HG03520 (cell line): ENCODE results near the gene RNF157.
"Not testable (repeated sequence)": the region's sequence is repeated elsewhere in the genome, so short reads cannot be mapped to it uniquely, and the experiment has no call there.

Experiments
- ATAC-seq: cut with Tn5 transposase; IDR thresholded peaks from one replicate; pipeline ENCODE4 v1.9.1; 2021; ENCODE audit warnings: mild to moderate bottlenecking, moderate library complexity; ENCODE audit not compliant: unreplicated experiment

RNF157 gene

DNA sequence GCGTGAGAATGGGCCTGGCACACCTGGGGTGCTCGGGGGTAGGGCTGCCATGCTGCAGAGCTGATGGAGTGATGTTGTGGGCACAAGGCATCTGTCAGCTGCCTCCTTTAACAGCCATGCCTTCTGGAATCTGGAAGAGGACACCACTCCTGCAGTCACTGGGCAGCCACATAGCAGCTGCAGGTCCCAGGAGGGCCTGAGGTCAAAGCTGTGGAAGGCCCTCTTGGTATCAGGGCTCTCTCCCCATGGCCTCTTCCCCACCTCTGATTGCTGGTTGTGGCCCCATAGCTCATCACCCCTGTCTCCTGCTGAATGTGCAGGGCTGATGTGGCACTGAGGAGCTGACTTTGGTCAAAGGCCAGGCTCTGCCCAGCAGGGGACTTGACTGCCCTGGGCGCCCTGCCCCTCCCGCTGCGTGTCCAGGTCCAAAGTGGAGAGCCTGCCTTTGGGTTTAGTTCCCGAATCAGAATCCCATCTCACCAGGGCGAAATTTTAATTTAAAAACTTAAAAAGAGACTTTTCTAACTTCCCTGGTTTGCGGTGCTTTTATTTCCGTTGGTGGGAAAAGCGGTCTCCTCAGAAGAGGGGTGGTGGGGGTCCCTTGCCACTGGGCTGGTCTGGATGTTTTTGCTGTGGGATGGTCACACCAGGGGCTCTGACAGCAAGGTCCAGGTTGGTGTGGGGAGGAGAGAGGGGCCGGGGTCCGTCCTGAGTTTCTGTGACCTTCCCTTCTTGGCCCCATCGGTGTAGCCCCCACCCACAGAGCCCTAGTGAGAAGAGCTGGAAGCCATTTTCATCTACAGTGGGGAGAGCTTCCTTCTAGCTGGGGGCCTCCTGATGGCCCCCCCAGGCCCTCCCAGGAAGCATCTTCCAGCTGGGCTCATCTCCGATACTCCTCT is 30.7 kb upstream of the RNF157 start:
- no peak for ATAC-seq

DNA sequence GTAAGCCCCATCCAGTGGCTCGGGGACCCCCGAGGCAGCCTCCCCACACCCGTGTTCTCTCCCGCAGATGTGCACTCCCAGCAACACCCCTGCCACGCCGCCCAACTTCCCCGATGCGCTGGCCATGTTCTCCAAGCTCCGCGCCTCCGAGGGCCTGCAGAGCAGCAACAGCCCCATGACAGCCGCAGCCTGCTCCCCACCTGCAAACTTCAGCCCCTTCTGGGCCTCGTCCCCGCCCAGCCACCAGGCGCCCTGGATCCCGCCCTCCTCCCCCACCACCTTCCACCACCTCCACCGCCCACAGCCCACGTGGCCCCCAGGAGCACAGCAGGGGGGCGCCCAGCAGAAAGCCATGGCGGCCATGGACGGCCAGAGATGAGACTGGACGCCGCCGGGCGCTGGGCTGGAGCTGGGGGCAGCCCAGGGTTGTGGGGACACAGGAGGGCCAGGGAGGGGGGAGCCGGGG is 29.9 kb upstream of the RNF157 start:
- ATAC-seq = no peak

DNA sequence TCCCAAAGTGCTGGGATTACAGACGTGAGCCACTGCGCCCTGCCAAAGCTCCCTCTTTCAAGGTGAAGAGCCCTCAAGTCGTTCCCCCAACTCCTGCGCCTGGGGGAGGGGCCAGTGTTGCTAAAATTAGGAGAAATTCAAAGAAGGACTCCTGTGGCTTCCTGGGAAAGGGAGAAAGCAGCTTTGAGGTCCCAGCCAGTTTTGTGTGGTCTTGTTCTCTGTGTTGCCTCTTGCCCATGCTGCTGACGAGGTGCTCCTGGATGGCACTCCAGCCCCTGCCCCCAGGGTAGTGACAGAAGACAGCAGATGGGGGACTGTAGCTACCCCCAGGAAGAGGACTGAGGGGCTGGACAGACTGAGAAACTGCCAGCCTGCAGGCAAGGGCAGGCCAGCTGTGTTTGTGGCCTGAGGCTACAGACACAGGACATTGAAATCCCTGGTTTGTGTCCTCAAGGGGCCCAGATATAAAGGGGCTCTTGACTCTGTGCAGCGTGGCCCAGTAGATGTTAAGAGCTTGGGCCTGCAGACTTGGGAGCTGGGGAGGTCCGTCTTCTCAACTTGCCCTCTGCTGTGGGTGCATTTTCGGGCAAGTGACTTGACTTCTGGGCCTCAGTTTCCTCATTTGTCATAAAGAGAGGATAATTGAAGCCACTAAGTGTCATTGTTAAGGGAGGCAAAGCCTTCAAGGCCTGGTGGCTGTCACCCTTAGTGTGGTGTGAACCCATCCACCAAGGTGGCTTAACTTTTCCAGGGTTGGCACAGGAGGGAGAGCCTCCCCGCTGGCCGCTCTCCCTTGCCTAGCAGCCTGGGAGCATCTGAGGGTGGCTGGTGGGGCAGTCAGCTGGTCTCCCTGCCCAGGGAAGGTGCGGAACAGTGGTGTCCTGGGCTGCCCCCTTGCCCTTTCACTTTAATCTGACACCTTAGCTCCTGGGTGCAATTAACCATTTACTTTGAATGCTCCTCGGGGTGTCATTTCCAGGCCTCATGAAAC is 29.0 kb upstream of the RNF157 start:
- no peak for ATAC-seq

DNA sequence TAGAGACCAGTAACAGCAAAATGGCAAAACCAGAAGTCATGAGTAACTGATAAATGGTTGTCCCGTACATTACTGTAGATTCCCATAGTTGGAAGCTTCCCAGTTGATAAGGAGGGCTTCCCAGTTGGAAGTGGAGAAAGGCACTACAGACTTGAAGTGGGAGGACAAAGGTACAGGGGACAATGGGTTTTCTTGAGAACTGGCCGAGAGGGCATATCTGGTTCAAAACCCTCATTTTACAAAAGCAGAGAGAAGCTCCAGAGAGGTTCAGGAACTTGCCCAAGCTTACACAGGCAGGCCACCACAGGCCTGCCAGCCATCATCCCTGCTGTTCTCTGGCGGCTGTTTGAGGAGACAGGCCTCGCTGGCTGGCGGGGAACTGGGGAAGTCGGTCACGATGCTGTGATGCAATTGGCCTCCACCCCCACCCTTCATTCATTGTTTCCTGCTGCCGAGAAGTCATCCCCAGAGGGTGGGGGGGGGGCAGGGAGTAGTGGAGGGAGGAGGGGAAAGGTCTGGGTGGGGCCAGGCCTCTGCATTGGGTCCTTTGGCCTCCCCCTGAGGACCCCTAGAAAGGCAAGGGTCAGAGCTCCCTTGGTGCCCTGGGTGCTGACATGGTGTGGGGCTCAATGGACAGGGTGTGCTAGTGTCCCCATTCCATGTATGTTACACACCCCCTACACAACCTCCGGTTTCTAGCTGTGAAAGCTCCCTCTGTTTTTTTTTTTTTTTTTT is 27.9 kb upstream of the RNF157 start:
- ATAC-seq = no peak

DNA sequence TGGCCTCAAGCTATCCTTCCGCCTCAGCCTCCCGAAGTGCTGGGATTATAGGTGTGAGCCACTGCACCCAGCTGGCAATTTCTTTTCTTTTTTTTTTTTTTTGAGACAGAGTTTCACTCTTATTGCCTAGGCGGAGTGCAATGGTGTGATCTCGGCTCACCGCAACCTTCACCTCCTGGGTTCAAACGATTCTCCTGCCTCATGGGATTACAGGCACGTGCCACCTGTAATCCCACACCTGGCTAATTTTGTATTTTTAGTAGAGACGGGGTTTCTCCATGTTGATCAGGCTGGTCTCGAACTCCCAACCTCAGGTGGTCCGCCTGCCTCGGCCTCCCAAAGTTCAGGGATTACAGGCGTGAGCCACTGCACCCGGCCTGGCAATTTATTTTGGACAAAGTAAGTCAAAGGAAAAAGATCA is 27.3 kb upstream of the RNF157 start:
- ATAC-seq = not testable (repeated sequence)

- ATAC-seq = no peak
Observed at GRCh38 chr17:76267051-76267576, 26.8 kb upstream of the RNF157 start.

DNA sequence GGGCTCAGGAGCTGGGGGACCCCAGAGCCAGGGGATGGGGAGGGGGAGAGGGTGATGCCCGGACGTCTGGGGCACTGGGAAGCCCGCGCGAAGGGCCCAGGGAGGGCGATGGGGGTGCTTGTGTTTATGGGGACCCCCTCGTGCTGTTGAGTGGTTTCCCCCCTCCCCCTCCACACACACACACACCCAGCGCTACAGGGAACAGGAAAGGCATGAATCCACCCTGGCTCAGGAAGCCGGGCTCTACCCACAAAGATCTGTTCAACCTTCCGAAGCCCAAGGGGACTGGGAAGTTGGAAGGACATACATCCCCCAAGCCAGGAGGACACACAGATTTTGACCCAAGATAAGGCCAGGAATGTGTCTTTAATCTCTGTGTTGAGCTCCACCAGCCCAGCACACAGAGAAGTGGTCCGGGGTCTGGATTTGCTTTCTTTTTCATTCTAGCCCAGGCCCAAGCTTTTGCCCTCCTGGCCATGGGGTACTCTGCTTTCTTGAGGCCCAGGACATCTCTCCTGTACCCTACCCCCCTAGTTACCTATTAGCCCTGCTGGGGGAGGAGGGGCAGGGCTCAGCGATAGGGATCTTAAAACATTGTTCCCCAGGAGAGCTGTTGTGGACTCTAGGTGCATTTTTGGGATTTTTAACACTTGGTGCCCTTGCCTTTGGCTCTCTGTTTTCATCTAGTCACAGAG is 26.1 kb upstream of the RNF157 start:
- ATAC-seq = no peak

DNA sequence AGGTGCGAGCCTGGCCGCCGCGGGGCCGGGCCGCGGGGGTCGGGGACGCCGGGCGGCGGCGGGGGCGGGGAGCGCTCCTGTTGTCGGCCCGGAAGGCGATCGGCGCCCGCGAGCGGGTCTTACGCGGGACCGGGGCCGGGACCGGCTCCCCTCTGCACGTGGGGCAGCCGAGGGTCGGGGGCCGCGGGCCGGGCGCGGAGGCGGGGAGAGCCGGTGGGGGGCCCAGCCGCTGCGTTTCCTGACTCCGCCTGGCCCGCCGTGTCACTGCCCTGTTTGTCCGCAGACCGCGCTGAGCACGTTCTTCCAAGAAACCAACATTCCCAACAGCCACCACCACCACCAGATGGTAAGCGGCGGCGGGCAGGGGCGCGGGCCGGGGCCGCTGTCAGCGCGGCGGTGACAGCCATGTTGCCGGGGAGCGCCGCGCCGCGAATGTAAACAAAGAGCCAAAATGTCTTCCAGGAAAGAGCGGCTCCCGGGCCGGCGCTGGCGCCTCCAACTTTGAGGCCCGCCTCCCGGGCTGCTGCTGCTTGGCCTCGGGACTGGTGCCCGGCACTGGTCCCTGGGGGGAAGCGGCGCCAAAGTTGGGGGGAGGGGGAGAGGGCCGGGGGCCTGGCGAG is 25.4 kb upstream of the RNF157 start:
- ATAC-seq = no peak

DNA sequence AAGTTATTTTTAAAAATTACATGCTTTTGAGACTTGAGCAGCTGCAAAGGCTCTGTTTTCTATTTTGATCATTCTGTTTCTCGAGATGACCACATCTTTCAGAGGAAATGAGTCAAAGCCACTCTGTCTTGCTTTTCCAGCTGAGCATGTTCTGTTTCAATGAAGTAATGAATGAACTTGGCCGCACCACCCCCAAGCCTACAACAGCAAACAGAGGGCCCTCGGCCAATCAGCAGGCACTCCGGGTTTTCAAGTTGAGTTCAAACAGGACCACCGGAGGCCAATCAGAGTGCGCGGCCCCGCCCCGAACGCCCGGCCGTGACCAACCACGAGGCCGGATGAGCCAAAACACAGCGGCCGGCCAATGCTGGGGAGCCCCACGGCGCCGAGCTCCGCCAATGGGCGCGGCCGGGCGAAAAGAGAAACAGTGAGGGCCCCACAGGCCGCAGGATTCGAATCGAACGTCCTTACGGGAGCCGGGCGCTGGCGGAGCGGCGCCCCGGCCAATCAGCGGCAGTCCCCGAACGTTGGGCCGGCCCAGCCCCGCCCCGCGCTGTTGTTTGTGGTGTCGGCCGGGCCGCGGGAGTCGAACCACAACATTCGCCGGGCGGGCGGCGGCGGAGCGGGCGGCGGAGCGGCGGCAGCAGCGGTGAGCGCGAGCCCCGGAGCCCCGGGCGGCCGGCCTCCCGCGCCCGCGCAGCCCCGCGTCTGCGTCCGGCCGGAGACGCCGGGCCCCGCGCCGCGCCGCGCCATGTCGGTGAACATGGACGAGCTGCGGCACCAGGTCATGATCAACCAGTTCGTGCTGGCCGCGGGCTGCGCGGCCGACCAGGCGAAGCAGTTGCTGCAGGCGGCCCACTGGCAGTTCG is 24.7 kb upstream of the RNF157 start, which contains the start of gene UBALD2:
Gene UBALD2, plus strand, starts transcription at position 594 of the 869 bp plus-strand sequence. Its CDS starts 158 bp downstream, at position 752.
- peak; percentile 71 for ATAC-seq

GRCh38 chr17:76264425-76264754 is 24.1 kb upstream of the RNF157 start:
- peak; percentile 1 for ATAC-seq

GRCh38 chr17:76263896-76264295 is 23.6 kb upstream of the RNF157 start:
- ATAC-seq = no peak

- ATAC-seq = no peak
Observed at GRCh38 chr17:76262732-76263344, 22.5 kb upstream of the RNF157 start.

DNA sequence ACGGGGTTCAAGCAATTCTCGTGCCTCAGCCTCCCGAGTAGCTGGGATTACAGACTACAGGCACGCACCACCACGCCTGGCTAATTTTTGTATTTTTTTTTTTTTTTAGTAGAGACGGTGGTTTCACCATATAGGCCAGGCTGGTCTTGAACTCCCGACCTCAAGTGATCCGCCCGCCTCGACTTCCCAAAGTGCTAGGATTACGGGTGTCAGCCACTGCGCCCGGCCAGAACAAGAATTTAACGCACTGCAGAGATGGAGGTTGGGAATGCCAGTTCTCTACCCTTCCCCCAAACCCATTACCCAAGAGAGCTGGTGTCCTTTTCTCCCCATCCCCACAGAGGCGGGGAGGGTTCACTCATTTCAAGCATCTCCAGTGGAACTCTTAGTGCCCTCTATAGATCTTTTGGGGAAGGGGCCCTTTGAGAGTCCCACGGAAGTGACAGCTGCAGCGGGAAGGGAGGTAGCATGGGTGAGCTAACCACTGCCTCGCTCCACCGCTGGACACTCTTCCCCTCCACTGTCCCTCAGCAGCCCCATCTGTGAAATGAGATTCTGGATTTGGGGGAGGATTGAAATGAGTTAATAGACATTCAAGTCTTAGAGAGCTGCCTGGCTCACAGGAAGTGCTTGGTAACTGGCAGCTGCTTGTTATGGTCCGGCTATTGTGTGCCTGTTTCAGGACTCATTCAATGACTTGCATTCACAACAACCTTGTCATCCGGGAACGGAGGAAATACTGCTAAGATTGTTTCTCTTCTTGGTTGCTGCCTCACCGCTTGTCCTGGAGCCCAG is 21.3 kb upstream of the RNF157 start:
- ATAC-seq = no peak

GRCh38 chr17:76260669-76261068 is 20.4 kb upstream of the RNF157 start:
- ATAC-seq = no peak

DNA sequence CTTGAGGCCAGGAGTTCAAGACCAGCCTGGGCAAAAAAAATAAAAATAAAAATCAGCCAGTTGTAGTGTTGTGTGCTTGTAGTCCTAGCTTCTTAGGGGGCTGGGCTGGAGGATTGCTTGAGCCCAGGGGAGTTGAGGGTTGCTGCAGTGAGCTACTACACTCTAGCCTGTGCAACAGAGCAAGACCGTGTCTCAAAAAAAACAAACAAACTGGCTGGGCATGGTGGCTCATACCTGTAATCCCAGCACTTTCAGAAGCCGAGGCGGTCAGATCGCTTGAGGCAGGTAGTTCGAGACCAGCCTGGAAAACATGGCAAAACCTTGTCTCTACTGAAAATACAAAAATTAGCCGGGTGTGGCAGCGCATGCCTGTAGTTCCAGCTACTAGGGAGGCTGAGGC is 19.9 kb upstream of the RNF157 start:
- ATAC-seq = no peak

DNA sequence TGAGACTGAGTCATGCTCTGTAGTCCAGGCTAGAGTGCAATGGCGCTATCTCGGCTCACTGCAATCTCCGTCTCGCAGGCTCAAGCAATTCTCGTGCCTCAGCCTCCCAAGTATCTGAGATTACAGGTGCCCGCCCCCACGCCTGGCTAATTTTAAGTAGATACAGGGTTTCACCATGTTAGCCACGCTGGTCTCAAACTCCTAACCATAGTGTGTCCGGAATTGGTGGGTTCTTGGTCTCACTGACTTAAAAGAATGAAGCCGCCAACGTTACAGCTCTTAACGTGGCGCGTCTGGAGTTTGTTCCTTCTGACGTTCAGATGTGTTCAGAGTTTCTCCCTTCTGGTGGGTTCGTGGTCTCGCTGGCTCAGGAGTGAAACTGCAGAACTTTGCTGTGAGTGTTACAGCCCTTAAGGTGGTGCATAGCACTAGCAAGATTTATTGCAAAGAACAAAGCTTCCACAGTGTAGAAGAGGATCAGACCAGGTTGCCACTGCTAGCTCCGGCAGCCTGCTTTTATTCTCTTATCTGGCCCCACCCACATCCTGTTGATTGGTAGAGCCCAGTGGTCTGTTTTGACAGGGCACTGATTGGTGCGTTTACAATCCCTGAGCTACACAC is 16.2 kb upstream of the RNF157 start:
- ATAC-seq = not testable (repeated sequence)
